ENCODE data around the gene CCR3. TPM values are rescaled to one million over a fixed set of nuclear protein-coding genes. Genes with fewer than 3 reads are reported as not detected.

The CCR3 gene
- total and polyA plus RNA-seq, 8 donors = 0.22 TPM; not detected in 7

GRCh38 chr3:46258525-46258924 is 16.3 kb downstream of the CCR3 start:
- intact Hi-C loops (cut with DNase I) = no loop called here
- Histone ChIP-seq H3K27ac (no peak overlapping the region), H3K36me3 (no peaks in the 10 kb centered on the region), H3K4me1 (no peaks in the 10 kb centered on the region), H3K9me3 (no peaks in the 10 kb centered on the region), H3K4me3 (no peak overlapping the region), H3K27me3 (no peaks in the 10 kb centered on the region)
- DNase-seq (no peak), ATAC-seq (no peak), FAIRE-seq (no peak)
- WGBS, 2 donors = 88 to 92% methylated on average over 2 of the region's 2 CpGs
- no peak for TF ChIP-seq CTCF (IDR thresholded peaks at IDR 0.05)

GRCh38 chr3:46261926-46262594 is 19.8 kb downstream of the CCR3 start:
- H3K4me3 ChIP-seq = no peak overlapping the region
- no peak for DNase-seq
- WGBS, 2 donors = 51 to 58% methylated on average over 5 of the region's 5 CpGs
- TF ChIP-seq CTCF (IDR thresholded peaks at IDR 0.05) = no peak
- no peaks in the 10 kb centered on the region for H3K36me3 ChIP-seq
- no peak overlapping the region for H3K27ac ChIP-seq
- intact Hi-C loops (cut with DNase I) = no loop called here
- no peaks in the 10 kb centered on the region for H3K27me3 ChIP-seq
- no peaks in the 10 kb centered on the region for H3K4me1 ChIP-seq
- ATAC-seq = no peak
- H3K9me3 ChIP-seq = no peaks in the 10 kb centered on the region
- FAIRE-seq = no peak

GRCh38 chr3:46264002-46264401 is 21.7 kb downstream of the CCR3 start:
- no peaks in the 10 kb centered on the region for H3K4me1 ChIP-seq
- 38 to 63% methylated on average over 1 of the region's 1 CpG for WGBS, 2 donors
- H3K9me3 ChIP-seq = no peaks in the 10 kb centered on the region
- H3K27me3 ChIP-seq = no peaks in the 10 kb centered on the region
- no peak for ATAC-seq
- no peak overlapping the region for H3K27ac ChIP-seq
- no peak for DNase-seq
- FAIRE-seq = no peak
- no peak for TF ChIP-seq CTCF (IDR thresholded peaks at IDR 0.05)
- no peak overlapping the region for H3K4me3 ChIP-seq
- H3K36me3 ChIP-seq = no peaks in the 10 kb centered on the region
- intact Hi-C loops (cut with DNase I) = no loop called here

- Histone ChIP-seq H3K4me3 (no peak overlapping the region), H3K36me3 (no peaks in the 10 kb centered on the region), H3K27ac (no peak overlapping the region), H3K9me3 (no peaks in the 10 kb centered on the region), H3K4me1 (no peaks in the 10 kb centered on the region), H3K27me3 (no peaks in the 10 kb centered on the region)
- intact Hi-C loops (cut with DNase I) = no loop called here
- no peak for ATAC-seq
- no peak for DNase-seq
- WGBS, 2 donors = 79 to 83% methylated on average over 4 of the region's 4 CpGs
- no peak for FAIRE-seq
- TF ChIP-seq CTCF (IDR thresholded peaks at IDR 0.05) = no peak
Observed at GRCh38 chr3:46266598-46266997, 24.3 kb downstream of the CCR3 start.

GRCh38 chr3:46269556-46269955 is 27.3 kb downstream of the CCR3 start:
- no peaks in the 10 kb centered on the region for H3K36me3 ChIP-seq
- intact Hi-C loops (cut with DNase I) = no loop called here
- H3K4me1 ChIP-seq = no peaks in the 10 kb centered on the region
- whole genome bisulfite sequencing, 2 donors = 76 to 77% methylated on average over 2 of the region's 2 CpGs
- no peak for TF ChIP-seq CTCF (IDR thresholded peaks at IDR 0.05)
- H3K27ac ChIP-seq = no peak overlapping the region
- DNase-seq (no peak), FAIRE-seq (no peak), ATAC-seq (no peak)
- H3K4me3 ChIP-seq = no peak overlapping the region
- no peaks in the 10 kb centered on the region for H3K9me3 ChIP-seq
- H3K27me3 ChIP-seq = no peaks in the 10 kb centered on the region

Data from pancreas (tissue), 10 donors.